Measurements from ENCODE around the gene PDE7B.

The PDE7B gene

DNA sequence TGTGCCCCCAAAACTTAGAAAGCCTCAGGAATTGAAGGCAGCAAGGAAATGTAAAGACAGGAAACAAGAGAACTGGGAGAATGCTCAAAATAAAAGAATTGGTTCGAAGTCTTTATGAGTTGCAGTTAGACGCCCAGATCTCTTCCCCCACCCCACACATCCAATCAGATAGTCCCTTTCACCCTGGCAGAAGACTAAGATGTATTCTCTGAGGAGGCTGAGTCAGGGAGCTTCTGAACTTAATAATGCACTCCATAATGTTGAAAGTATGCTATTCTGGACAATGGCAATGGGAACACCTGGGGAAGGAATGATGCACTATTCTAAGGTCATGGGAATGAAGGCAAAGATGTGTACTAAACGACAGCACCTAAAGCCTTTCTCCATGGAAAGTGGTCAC is 225.0 kb downstream of the PDE7B start:
- DNase-seq (ENCODE audit: low spot score), result no peak
- no peak overlapping the region for H3K27ac ChIP-seq
- H3K4me3 ChIP-seq, result no peak overlapping the region
- TF ChIP-seq, protein P1, sequence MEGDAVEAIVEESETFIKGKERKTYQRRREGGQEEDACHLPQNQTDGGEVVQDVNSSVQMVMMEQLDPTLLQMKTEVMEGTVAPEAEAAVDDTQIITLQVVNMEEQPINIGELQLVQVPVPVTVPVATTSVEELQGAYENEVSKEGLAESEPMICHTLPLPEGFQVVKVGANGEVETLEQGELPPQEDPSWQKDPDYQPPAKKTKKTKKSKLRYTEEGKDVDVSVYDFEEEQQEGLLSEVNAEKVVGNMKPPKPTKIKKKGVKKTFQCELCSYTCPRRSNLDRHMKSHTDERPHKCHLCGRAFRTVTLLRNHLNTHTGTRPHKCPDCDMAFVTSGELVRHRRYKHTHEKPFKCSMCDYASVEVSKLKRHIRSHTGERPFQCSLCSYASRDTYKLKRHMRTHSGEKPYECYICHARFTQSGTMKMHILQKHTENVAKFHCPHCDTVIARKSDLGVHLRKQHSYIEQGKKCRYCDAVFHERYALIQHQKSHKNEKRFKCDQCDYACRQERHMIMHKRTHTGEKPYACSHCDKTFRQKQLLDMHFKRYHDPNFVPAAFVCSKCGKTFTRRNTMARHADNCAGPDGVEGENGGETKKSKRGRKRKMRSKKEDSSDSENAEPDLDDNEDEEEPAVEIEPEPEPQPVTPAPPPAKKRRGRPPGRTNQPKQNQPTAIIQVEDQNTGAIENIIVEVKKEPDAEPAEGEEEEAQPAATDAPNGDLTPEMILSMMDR (IDR thresholded peaks at IDR 0.05), result no peak

DNA sequence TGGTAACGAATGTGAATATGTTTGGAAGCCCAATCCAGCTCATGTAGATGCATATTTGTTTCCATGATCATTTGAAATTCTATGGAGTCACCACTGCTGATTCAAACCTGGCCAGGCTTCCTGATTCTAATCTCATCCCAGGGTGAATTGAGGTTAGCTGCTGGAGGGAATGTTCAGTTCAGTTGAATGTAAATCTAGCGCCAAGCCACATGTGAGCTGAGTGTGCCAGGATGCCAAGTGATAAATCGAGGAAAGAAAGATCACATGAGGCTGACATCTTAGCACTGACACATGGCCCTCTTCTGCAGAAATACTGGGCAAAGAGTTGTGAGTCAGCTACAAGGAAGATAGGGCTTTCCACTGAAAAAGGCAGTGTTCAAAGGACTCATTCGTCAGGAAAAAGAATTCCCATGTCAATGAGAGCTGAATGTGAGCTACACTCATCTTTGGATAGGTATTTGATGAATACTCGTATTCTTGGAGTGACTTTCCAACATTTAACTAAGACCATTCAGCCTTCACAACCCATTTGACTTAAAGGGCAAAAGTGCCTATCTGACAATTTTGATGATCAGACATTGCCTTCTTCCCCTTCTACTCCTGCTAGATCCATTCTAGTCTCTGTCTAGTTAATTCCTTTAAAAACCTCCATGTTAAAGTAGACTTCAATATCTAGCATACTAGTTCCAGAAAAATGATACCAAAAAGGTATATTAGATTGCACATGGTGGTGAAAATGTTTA is 226.5 kb downstream of the PDE7B start:
- H3K4me3 ChIP-seq, result no peak overlapping the region
- TF ChIP-seq, protein P1 (IDR thresholded peaks at IDR 0.05), result no peak
- no peak overlapping the region for H3K27ac ChIP-seq
- no peak for DNase-seq (ENCODE audit: low spot score)

DNA sequence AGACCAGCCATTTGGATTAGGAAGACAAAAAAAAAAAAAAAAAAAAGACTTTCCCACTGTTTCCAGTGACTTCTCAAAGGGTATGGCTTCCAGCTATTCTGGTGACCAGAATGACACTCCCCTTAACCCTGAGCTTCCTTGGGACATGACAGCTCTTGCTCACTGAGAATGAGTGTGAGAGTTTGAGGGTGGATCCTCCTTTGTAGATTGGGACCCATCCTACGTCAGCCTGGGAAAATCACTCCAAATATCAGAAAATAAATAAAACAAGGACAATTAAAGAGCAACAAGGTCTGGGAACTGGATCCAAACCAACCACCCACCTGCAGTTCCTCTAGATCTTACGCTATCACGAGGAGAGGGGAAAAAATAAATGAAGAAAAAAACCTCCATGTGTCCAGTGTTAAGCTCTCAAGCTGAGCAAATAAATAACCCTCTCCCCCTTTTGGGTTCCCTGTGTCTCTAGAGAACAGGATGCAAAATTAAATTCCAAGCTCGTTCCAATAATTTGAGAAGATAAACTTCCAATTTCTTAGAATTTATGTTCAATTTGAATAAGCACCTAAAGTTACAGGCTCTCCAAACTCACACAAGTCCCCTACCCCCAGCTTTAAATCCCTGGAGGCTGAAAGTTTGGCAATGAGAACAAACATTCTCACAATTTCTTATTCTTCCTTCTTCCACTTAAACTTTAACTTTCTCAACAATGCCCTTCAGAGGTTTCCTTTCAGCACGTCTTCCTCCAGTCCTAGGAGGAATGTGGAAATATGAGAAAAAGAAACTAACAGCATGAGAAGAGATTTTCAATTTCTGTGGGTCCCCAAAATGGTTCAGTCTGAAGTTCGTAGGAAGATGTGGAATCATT is 228.4 kb downstream of the PDE7B start:
- TF ChIP-seq, protein P1 (IDR thresholded peaks at IDR 0.05), result no peak
- no peak overlapping the region for H3K27ac ChIP-seq
- DNase-seq (ENCODE audit: low spot score), result no peak
- no peak overlapping the region for H3K4me3 ChIP-seq

DNA sequence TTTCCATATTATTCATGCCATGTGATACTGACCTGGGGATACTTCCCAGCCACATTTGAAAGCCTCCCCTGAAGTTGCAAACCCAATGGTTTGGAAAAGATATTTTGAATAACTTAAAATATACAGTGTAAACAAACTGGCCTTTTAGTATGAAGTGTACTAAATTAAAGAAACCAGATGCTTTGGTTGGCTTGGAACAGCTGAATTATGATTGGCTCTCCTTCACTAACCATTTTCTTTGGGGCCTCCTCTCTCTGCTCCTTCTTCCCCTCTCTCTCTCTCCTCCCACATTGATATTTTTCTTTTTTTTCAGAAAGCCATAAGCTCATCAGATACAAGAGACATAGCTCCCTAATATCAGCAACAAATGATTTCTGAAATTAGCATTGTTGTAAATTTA is 232.0 kb downstream of the PDE7B start:
- DNase-seq (ENCODE audit: low spot score), result no peak
- TF ChIP-seq, protein P1 (IDR thresholded peaks at IDR 0.05), result no peak
- Histone ChIP-seq H3K4me3 (no peak overlapping the region), H3K27ac (no peak overlapping the region)

DNA sequence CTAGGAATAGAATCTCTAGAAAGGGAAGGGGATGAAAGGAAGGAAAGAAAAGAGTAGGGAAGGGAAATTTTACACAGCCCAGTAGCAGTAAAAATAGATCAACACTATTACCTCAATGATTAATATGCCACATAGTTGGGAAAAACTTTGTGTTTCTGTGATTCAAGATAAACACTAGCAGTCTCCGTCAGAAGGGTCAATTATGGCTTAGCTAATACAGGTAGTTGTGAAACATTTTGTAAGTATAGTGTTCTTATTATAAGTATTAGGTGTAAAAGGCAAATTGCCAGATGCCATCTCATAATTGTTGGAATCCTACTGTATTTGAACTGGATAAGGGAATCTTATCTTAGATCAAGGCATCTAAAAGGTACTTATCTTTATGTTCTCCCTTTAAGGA is 232.9 kb downstream of the PDE7B start:
- Histone ChIP-seq H3K4me3 (no peak overlapping the region), H3K27ac (no peak overlapping the region)
- no peak for DNase-seq (ENCODE audit: low spot score)
- TF ChIP-seq, protein P1 (IDR thresholded peaks at IDR 0.05), result no peak

DNA sequence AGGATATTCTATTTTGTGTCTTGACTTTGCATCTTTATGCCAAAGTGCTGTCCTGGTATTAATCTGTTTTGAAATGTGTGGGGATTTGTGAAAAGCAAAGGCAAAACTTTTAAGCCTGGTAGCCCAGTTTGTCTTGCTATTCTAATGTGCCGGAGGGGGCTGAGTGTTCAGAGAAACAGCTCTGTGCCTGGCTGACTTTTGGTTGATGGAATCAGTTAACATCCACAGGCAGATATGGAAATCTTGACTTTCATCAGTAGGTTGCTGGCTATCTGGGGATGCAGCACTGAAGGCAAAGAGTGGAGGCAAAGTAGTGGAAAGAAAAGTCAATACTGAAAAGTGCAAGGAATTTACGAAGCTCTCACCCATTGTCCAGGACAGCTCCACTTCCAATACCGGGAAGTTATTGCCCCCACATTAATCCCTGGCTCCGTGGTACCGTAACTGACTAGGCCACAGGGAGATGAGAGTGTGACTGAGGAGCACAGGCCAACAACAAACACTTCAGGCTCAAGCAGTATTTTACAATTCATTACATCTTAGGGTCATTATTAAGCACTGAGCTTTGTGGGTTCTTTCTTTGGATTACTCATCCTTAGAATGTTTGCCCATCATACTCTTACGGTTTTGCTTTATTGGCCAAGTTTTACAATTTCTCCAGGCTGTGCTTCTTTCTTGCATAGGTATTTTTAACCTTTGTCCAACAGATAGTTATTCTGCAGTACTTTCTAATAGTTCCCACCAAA is 234.0 kb downstream of the PDE7B start:
- DNase-seq (ENCODE audit: low spot score), result no peak
- Histone ChIP-seq H3K4me3 (no peak overlapping the region), H3K27ac (no peak overlapping the region)
- TF ChIP-seq, protein P1 (IDR thresholded peaks at IDR 0.05), result no peak
